Psoas muscle (tissue), 8 donors: Measurements from ENCODE around the gene PCSK2. TPM values are rescaled to one million over a fixed set of nuclear protein-coding genes. Genes with fewer than 3 reads are reported as not detected.

ENCODE experiments used
- ATAC-seq, 4 donors: fragments of 200-7000 bp; cut with Tn5 transposase; one replicate each; pipeline ENCODE4 v1.9.1; 2020; ENCODE audit warnings: moderate library complexity in 3 of 4, mild to moderate bottlenecking in 2 of 4
- DNase-seq, 2 donors: peaks; one replicate each; pipeline ENCODE4 v3.0.0-alpha.2; 2020
- H3K27ac ChIP-seq: fragments of 200-600 bp; one replicate; pipeline ENCODE4 v1.8.0; 2022
- H3K27me3 ChIP-seq, 3 donors: fragments of 200-600 bp in 1 of 3; one replicate each; pipeline versions ENCODE4 v1.6.1 to v1.8.0; 2013 to 2022; ENCODE audit warnings: low read length in 2 of 3, mild to moderate bottlenecking in 2 of 3, moderate library complexity in 1 of 3; ENCODE audit not compliant: insufficient read depth in 3 of 3
- H3K36me3 ChIP-seq, 2 donors: fragments of 200-600 bp in 1 of 2; one replicate each; pipeline versions ENCODE4 v1.6.1 to v1.8.0; 2013 to 2022; ENCODE audit warnings: low read depth in 1 of 2, mild to moderate bottlenecking in 1 of 2, moderate library complexity in 1 of 2; ENCODE audit not compliant: insufficient read depth in 1 of 2
- H3K4me1 ChIP-seq: fragments of 200-600 bp; one replicate; pipeline ENCODE4 v1.8.0; 2022
- H3K4me3 ChIP-seq: fragments of 200-600 bp; one replicate; pipeline ENCODE4 v1.8.0; 2022; ENCODE audit warnings: mild to moderate bottlenecking
- H3K9me3 ChIP-seq: fragments of 200-600 bp; one replicate; pipeline ENCODE4 v1.8.0; 2022
- CTCF ChIP-seq: fragments of 200-600 bp; IDR thresholded peaks from one replicate; pipeline ENCODE4 v1.8.0; 2022; ENCODE audit warnings: antibody characterized with exemption
- WGBS, 3 donors: extraction: QIAGEN DNeasy Blood & Tissue Kit; methylation state at CpG; one replicate each; pipeline versions ENCODE4 v1.1.6 to v1.1.7; 2013; 5-methylcytosine and 5-hydroxymethylcytosine counted together
- intact Hi-C, 2 donors: fragments of 100-400 bp; cut with DNase I; formaldehyde crosslinking; loops; one replicate each; pipeline versions ENCODE4 v1.11.0 to v1.14.2; 2022
- polyA plus RNA-seq, 3 donors: library from polyadenylated mRNA; stranded (reverse); fragments of 200-250 nt; gene quantifications; one replicate each; pipeline ENCODE4 v1.2.3, GENCODE V29; 2013
- total RNA-seq, 4 donors: library from RNA; stranded (reverse); fragmentation: NEBNext Ultra II Directional in 2 of 4; extraction: Animal tissue kit (Norgen Biotek cat#: 25700) in 2 of 4; gene quantifications; one replicate each; pipeline versions ENCODE4 v1.2.1 to v1.2.4, GENCODE V29; 2021 to 2023
- donor health status: healthy with polysubstance abuse.
- donor health status: DM: no; HTN: no; CAD: no; lungs with moderate emphysema.
- donor health status: Bipolar disorder and iron deficiency.
- donor health status: healthy.
- donor health status: DM: yes; HTN: yes; CAD: no.
- donor health status: DM: no; HTN: no; CAD: no.
- donor health status: DM: no; HTN: no; CAD: no.
- donor health status: DM: yes; HTN: yes; CAD: no.

PCSK2 gene
- total and polyA plus RNA-seq, 7 donors = 0.01 to 0.26 (median 0.04) TPM; not detected in 3

GRCh38 chr20:17358854-17359253 is 132.0 kb downstream of the PCSK2 start:
- H3K36me3 ChIP-seq = no peaks in the 10 kb centered on the region
- no peaks in the 10 kb centered on the region for H3K4me1 ChIP-seq
- intact Hi-C loops = no loop called here
- ATAC-seq (no peak), DNase-seq (no peak)
- no peak overlapping the region for H3K27ac ChIP-seq
- TF ChIP-seq CTCF = no peak
- H3K4me3 ChIP-seq = no peak overlapping the region
- WGBS, 3 donors = 51 to 56% (median 56%) methylated on average over 1 of the region's 1 CpG
- no peaks in the 10 kb centered on the region for H3K27me3 ChIP-seq
- H3K9me3 ChIP-seq = no peaks in the 10 kb centered on the region

- intact Hi-C loops = no loop called here
- Histone ChIP-seq H3K4me3 (no peak overlapping the region), H3K9me3 (no peaks in the 10 kb centered on the region), H3K36me3 (no peaks in the 10 kb centered on the region), H3K4me1 (no peaks in the 10 kb centered on the region), H3K27ac (no peak overlapping the region), H3K27me3 (no peaks in the 10 kb centered on the region)
- no peak for DNase-seq
- ATAC-seq = no peak
- TF ChIP-seq CTCF = no peak
- WGBS, 3 donors = 75 to 76% (median 75%) methylated on average over 4 of the region's 4 CpGs
Measured at GRCh38 chr20:17364681-17365080, 137.8 kb downstream of the PCSK2 start.

GRCh38 chr20:17365831-17366230 is 139.0 kb downstream of the PCSK2 start:
- DNase-seq (no peak), ATAC-seq (no peak)
- Histone ChIP-seq H3K27ac (no peak overlapping the region), H3K36me3 (no peaks in the 10 kb centered on the region), H3K4me1 (no peaks in the 10 kb centered on the region), H3K9me3 (no peaks in the 10 kb centered on the region), H3K27me3 (no peaks in the 10 kb centered on the region), H3K4me3 (no peak overlapping the region)
- no peak for TF ChIP-seq CTCF
- WGBS, 3 donors = 62 to 79% (median 77%) methylated on average over 4 of the region's 4 CpGs
- intact Hi-C loops = no loop called here

GRCh38 chr20:17369506-17369905 is 142.7 kb downstream of the PCSK2 start:
- no peaks in the 10 kb centered on the region for H3K9me3 ChIP-seq
- 80 to 85% (median 84%) methylated on average over 2 of the region's 2 CpGs for WGBS, 3 donors
- H3K27me3 ChIP-seq = no peaks in the 10 kb centered on the region
- ATAC-seq (no peak), DNase-seq (no peak)
- no peak overlapping the region for H3K4me3 ChIP-seq
- no peaks in the 10 kb centered on the region for H3K4me1 ChIP-seq
- intact Hi-C loops = no loop called here
- no peak for TF ChIP-seq CTCF
- H3K27ac ChIP-seq = no peak overlapping the region
- H3K36me3 ChIP-seq = no peaks in the 10 kb centered on the region

- intact Hi-C loops = no loop called here
- no peaks in the 10 kb centered on the region for H3K36me3 ChIP-seq
- H3K4me3 ChIP-seq = no peak overlapping the region
- TF ChIP-seq CTCF = no peak
- no peaks in the 10 kb centered on the region for H3K4me1 ChIP-seq
- no peaks in the 10 kb centered on the region for H3K27me3 ChIP-seq
- no peak for DNase-seq
- no peak overlapping the region for H3K27ac ChIP-seq
- ATAC-seq = no peak
- no peaks in the 10 kb centered on the region for H3K9me3 ChIP-seq
- 56 to 60% (median 60%) methylated on average over 6 of the region's 6 CpGs for WGBS, 3 donors
Measured at GRCh38 chr20:17372806-17373440, 146.1 kb downstream of the PCSK2 start.
